ENCODE data around the gene OR6C3. TPM values are rescaled to one million over a fixed set of nuclear protein-coding genes. Genes with fewer than 3 reads are reported as not detected.
"Not testable (repeated sequence)": the region's sequence is repeated elsewhere in the genome, so short reads cannot be mapped to it uniquely, and the experiment has no call there.

OR6C3 gene
- total and polyA plus RNA-seq, 2 experiments from 2014 or later = not detected

DNA sequence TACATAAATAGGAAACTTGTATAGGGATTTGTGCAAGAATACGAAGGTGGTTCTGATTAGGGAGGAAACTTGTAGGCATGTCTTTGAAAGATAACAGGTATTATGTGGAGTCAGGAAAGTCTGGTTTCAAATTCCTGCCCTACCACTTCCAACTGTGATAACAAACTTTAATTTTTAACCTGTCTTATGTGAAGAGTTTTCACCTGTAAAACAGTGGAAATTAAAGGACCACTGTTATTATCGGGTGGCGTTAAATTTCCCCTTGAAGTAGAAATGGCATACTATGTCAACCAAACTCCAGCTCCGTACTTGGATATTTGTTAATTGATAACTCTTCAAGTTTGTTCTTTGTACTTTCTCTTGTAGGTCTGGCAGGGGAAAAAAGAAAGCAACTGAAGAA is 10.3 kb upstream of the OR6C3 start:
- Histone ChIP-seq H3K9me2 (ENCODE audit: insufficient read depth) (no peaks in the 10 kb centered on the region), H3F3A (ENCODE audit: insufficient read depth) (no peaks in the 10 kb centered on the region), H2AFZ (no peak overlapping the region), H3K27ac (no peak overlapping the region), H3K27me3 (replicated peaks; ENCODE audit: insufficient read depth) (no peaks in the 10 kb centered on the region), H3K79me2 (ENCODE audit: insufficient read depth) (no peaks in the 10 kb centered on the region), H3K36me3 (ENCODE audit: low read depth) (no peaks in the 10 kb centered on the region), H3K4me2 (ENCODE audit: unreplicated experiment) (no peak overlapping the region), H3K9ac (no peak overlapping the region), H4K20me1 (ENCODE audit: insufficient read depth) (no peaks in the 10 kb centered on the region), H3K4me3 (no peak overlapping the region), H3K9me3 (ENCODE audit: low read depth) (no peaks in the 10 kb centered on the region), H3K4me1 (ENCODE audit: insufficient read depth) (no peaks in the 10 kb centered on the region)
- WGBS, 2 experiments (ENCODE audit: low coverage in 1 of 2, low lambda C conversion rate in 2 of 2, missing lambda C conversion rate in 2 of 2) = 45 to 47% methylated on average over 4 of the region's 4 CpGs
- in situ Hi-C loops (cut with MboI) = no loop called here
- no peak for DNase-seq
- TF ChIP-seq EZH2phosphoT487 (IDR thresholded peaks at IDR 0.05; ENCODE audit: insufficient read depth, low read depth) (no peak), EZH2 (IDR thresholded peaks at IDR 0.05; ENCODE audit: insufficient read depth, poor library complexity, severe bottlenecking) (no peak)

DNA sequence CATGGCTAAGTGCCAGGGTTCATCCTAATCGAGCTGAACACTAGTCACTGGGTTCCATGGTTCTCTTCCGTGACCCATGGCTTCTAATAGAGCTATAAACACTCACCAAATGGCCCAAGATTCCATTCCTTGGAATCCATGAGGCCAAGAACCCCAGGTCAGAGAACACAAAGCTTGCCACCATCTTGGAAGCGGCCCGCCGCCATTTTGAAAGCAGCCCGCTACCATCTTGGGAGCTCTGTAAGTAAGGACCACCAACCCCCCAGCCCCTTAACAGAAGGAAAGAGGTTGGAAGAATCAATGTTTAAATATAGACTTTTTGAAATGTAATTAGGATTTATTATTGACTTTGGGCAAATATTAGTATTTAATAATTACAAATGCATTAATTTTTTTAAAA is 4.7 kb upstream of the OR6C3 start:
- DNase-seq; H3K36me3 ChIP-seq (ENCODE audit: low read depth); H3K9me2 ChIP-seq (ENCODE audit: insufficient read depth); H3K4me1 ChIP-seq (ENCODE audit: insufficient read depth); H3K27me3 ChIP-seq (replicated peaks; ENCODE audit: insufficient read depth); H3K4me2 ChIP-seq (ENCODE audit: unreplicated experiment); in situ Hi-C loops (cut with MboI); H4K20me1 ChIP-seq (ENCODE audit: insufficient read depth); H3K27ac ChIP-seq; H2AFZ ChIP-seq; H3K79me2 ChIP-seq (ENCODE audit: insufficient read depth); H3F3A ChIP-seq (ENCODE audit: insufficient read depth); H3K4me3 ChIP-seq; H3K9ac ChIP-seq; H3K9me3 ChIP-seq (ENCODE audit: low read depth): not testable (repeated sequence)
- WGBS, 2 experiments (ENCODE audit: low coverage in 1 of 2, low lambda C conversion rate in 2 of 2, missing lambda C conversion rate in 2 of 2) = 64 to 71% methylated on average over 6 of the region's 6 CpGs

DNA sequence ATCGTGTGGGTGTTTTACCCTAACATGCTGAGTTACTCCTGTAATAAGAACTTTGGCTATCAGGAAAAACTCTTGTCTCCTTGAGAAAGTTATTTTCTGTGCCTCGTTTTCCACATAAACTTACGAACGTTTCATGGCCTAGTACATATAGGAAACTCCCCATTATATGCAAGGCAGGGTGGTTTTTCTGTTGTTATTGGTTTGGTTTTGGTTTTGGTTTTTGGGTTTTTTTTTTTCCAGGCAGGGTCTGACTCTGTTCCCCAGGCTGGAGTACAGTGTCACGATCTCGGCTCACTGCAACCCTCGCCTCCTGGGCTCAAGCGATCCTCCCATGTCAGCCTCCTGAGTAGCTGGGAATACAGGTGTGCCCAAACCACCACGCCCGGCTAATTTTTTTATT is 5.5 kb downstream of the OR6C3 start:
- H3K9me2 ChIP-seq (ENCODE audit: insufficient read depth) = no peaks in the 10 kb centered on the region
- H3K27me3 ChIP-seq (replicated peaks; ENCODE audit: insufficient read depth) = no peaks in the 10 kb centered on the region
- H3K4me2 ChIP-seq (ENCODE audit: unreplicated experiment) = no peak overlapping the region
- no peaks in the 10 kb centered on the region for H3K9me3 ChIP-seq (ENCODE audit: low read depth)
- H3K27ac ChIP-seq = no peak overlapping the region
- no peaks in the 10 kb centered on the region for H4K20me1 ChIP-seq (ENCODE audit: insufficient read depth)
- TF ChIP-seq EZH2 (IDR thresholded peaks at IDR 0.05; ENCODE audit: insufficient read depth, poor library complexity, severe bottlenecking) (no peak), EZH2phosphoT487 (IDR thresholded peaks at IDR 0.05; ENCODE audit: insufficient read depth, low read depth) (no peak)
- no peaks in the 10 kb centered on the region for H3K36me3 ChIP-seq (ENCODE audit: low read depth)
- H3K4me3 ChIP-seq = no peak overlapping the region
- no peaks in the 10 kb centered on the region for H3K4me1 ChIP-seq (ENCODE audit: insufficient read depth)
- no peak overlapping the region for H3K9ac ChIP-seq
- no peak for DNase-seq
- H2AFZ ChIP-seq = no peak overlapping the region
- no peaks in the 10 kb centered on the region for H3K79me2 ChIP-seq (ENCODE audit: insufficient read depth)
- no peaks in the 10 kb centered on the region for H3F3A ChIP-seq (ENCODE audit: insufficient read depth)
- in situ Hi-C loops (cut with MboI) = no loop called here
- 32 to 45% methylated on average over 10 of the region's 10 CpGs for WGBS, 2 experiments (ENCODE audit: low coverage in 1 of 2, low lambda C conversion rate in 2 of 2, missing lambda C conversion rate in 2 of 2)

DNA sequence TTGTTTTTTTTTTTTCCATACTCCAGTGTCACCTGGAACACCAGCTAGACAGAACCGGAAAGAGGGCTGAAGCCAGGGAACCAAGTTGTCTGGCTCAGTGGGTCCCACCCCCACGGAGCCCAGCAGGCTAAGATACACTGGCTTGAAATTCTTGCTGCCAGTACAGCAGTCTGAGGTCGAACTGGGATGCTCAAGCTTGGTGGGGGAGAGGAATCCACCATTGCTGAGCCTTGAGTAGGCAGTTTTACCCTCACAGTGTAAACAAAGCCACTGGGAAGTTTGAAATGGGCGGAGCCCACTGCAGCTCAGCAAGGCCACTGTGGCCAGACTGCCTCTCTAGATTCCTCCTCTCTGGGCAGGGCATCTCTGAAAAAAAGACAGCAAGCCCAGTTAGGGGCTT is 24.8 kb downstream of the OR6C3 start:
- H3K27me3 ChIP-seq (replicated peaks; ENCODE audit: insufficient read depth); H3F3A ChIP-seq (ENCODE audit: insufficient read depth); H3K27ac ChIP-seq; H3K9me3 ChIP-seq (ENCODE audit: low read depth); in situ Hi-C loops (cut with MboI); H2AFZ ChIP-seq; H3K9ac ChIP-seq; H3K79me2 ChIP-seq (ENCODE audit: insufficient read depth); DNase-seq; H3K9me2 ChIP-seq (ENCODE audit: insufficient read depth); H3K4me1 ChIP-seq (ENCODE audit: insufficient read depth); H3K4me3 ChIP-seq; H3K4me2 ChIP-seq (ENCODE audit: unreplicated experiment); H3K36me3 ChIP-seq (ENCODE audit: low read depth); H4K20me1 ChIP-seq (ENCODE audit: insufficient read depth): not testable (repeated sequence)
- WGBS, 2 experiments (ENCODE audit: low coverage in 1 of 2, low lambda C conversion rate in 2 of 2, missing lambda C conversion rate in 2 of 2) = 17 to 29% methylated on average over 4 of the region's 4 CpGs

DNA sequence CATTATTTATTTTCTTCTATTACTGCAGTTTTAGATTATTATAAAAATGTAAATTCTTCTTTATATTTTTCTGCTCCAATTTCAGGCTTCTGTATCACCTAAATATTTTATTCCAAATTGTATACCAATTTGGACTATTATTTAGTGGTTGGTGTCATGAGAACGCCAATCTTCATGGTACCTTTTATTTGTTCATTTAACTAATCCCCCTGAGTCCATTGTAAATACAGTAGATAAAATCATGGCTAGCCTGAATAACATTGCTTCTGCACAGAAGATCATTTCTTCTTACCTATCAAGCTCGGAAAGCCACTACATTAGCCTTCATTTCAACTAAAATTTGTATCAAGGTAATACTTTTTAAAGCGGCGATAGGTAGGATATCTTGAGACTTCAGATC is 32.1 kb downstream of the OR6C3 start, which contains the start of gene OR6C75:
TSS of gene OR6C75 (plus strand) at position 301 of the 400 bp plus-strand sequence. CDS start 2,136 bp downstream, outside the sequence.
- H3K4me2 ChIP-seq (ENCODE audit: unreplicated experiment) = no peak within 1 kb of the TSS
- no peak within 1 kb of the TSS for H3K27ac ChIP-seq
- no peak within 1 kb of the TSS for H2AFZ ChIP-seq
- DNase-seq = no peak
- WGBS, 2 experiments (ENCODE audit: low coverage in 1 of 2, low lambda C conversion rate in 2 of 2, missing lambda C conversion rate in 2 of 2) = 39 to 48% methylated on average over 4 of the region's 4 CpGs
- H3K9me2 ChIP-seq (ENCODE audit: insufficient read depth) = no peaks in the 10 kb centered on the region
- H3K9ac ChIP-seq = no peak within 1 kb of the TSS
- no peaks in the 10 kb centered on the region for H3K79me2 ChIP-seq (ENCODE audit: insufficient read depth)
- no peaks in the 10 kb centered on the region for H3K36me3 ChIP-seq (ENCODE audit: low read depth)
- no peaks in the 10 kb centered on the region for H4K20me1 ChIP-seq (ENCODE audit: insufficient read depth)
- TF ChIP-seq EZH2phosphoT487 (IDR thresholded peaks at IDR 0.05; ENCODE audit: insufficient read depth, low read depth) (no peak), EZH2 (IDR thresholded peaks at IDR 0.05; ENCODE audit: insufficient read depth, poor library complexity, severe bottlenecking) (no peak)
- H3F3A ChIP-seq (ENCODE audit: insufficient read depth) = no peaks in the 10 kb centered on the region
- H3K4me3 ChIP-seq = no peak within 1 kb of the TSS
- no peaks in the 10 kb centered on the region for H3K4me1 ChIP-seq (ENCODE audit: insufficient read depth)
- H3K27me3 ChIP-seq (replicated peaks; ENCODE audit: insufficient read depth) = no peaks in the 10 kb centered on the region
- H3K9me3 ChIP-seq (ENCODE audit: low read depth) = no peaks in the 10 kb centered on the region
- in situ Hi-C loops (cut with MboI) = no loop called here
